Peyer's patch (tissue), 4 donors: ENCODE data around the gene SLC28A1.

ENCODE experiments used
- POLR2A ChIP-seq, 2 donors: fragments of 450-650 bp; IDR thresholded peaks; one replicate each; pipeline ENCODE4 v1.5.1; 2017; ENCODE audit warnings: antibody characterized with exemption in 2 of 2, mild to moderate bottlenecking in 2 of 2, moderate library complexity in 2 of 2
- TF ChIP-seq, protein P1 (sequence below), 6 experiments: fragments of 450-650 bp in 4 of 6; fragments of 200-600 bp in 2 of 6; sonication (generic) in 1 of 6; IDR thresholded peaks; one replicate each; pipeline ENCODE4 v1.5.1; 2017 to 2019; ENCODE audit warnings: antibody characterized with exemption in 6 of 6, mild to moderate bottlenecking in 3 of 6, moderate library complexity in 1 of 6

- TF ChIP-seq, protein P1, sequence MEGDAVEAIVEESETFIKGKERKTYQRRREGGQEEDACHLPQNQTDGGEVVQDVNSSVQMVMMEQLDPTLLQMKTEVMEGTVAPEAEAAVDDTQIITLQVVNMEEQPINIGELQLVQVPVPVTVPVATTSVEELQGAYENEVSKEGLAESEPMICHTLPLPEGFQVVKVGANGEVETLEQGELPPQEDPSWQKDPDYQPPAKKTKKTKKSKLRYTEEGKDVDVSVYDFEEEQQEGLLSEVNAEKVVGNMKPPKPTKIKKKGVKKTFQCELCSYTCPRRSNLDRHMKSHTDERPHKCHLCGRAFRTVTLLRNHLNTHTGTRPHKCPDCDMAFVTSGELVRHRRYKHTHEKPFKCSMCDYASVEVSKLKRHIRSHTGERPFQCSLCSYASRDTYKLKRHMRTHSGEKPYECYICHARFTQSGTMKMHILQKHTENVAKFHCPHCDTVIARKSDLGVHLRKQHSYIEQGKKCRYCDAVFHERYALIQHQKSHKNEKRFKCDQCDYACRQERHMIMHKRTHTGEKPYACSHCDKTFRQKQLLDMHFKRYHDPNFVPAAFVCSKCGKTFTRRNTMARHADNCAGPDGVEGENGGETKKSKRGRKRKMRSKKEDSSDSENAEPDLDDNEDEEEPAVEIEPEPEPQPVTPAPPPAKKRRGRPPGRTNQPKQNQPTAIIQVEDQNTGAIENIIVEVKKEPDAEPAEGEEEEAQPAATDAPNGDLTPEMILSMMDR (IDR thresholded peaks at IDR 0.05): no peak
- no peak for TF ChIP-seq POLR2A (IDR thresholded peaks at IDR 0.05)
Observed at GRCh38 chr15:84990507-84990906, 106.0 kb downstream of the SLC28A1 start.
